Aorta (tissue), 5 donors: ENCODE measurements around the gene SPPL2A. TPM values are rescaled to one million over a fixed set of nuclear protein-coding genes. Genes with fewer than 3 reads are reported as not detected.
A peak's percentile ranks its signal among the peaks of the same experiment; 100 is the strongest.
"Not testable (repeated sequence)": the region's sequence is repeated elsewhere in the genome, so short reads cannot be mapped to it uniquely, and the experiment has no call there.

Experiments used
- ATAC-seq: fragments of 200-7000 bp; cut with Tn5 transposase; one replicate; pipeline ENCODE4 v1.9.1; 2022; ENCODE audit warnings: moderate library complexity; ENCODE audit not compliant: low FRiP score
- DNase-seq, 2 donors: peaks; one replicate each; pipeline ENCODE4 v3.0.0-alpha.2; 2020
- H3K27ac ChIP-seq, 2 donors: one replicate each; pipeline ENCODE4 v1.5.1; 2013; ENCODE audit warnings: low read length in 2 of 2, mild to moderate bottlenecking in 2 of 2, moderate library complexity in 2 of 2, control low read depth in 1 of 2, inconsistent platforms in 1 of 2, low read depth in 1 of 2
- H3K27me3 ChIP-seq, 2 donors: one replicate each; pipeline ENCODE4 v1.6.1; 2013; ENCODE audit warnings: control low read depth in 1 of 2, low read length in 1 of 2, mild to moderate bottlenecking in 1 of 2, moderate library complexity in 1 of 2; ENCODE audit not compliant: insufficient read depth in 2 of 2, control insufficient read depth in 1 of 2
- H3K36me3 ChIP-seq, 2 donors: one replicate each; pipeline ENCODE4 v1.6.1; 2013; ENCODE audit warnings: control low read depth in 1 of 2, low read length in 1 of 2, mild to moderate bottlenecking in 1 of 2; ENCODE audit not compliant: insufficient read depth in 2 of 2, control insufficient read depth in 1 of 2
- H3K4me1 ChIP-seq, 2 donors: one replicate each; pipeline ENCODE4 v1.6.1; 2013; ENCODE audit warnings: low read length in 2 of 2, control low read depth in 1 of 2, mild to moderate bottlenecking in 1 of 2, moderate library complexity in 1 of 2; ENCODE audit not compliant: insufficient read depth in 2 of 2, control insufficient read depth in 1 of 2
- H3K4me3 ChIP-seq, 2 donors: one replicate each; pipeline ENCODE4 v1.5.1; 2013; ENCODE audit warnings: low read length in 2 of 2, control low read depth in 1 of 2, mild to moderate bottlenecking in 1 of 2
- H3K9me3 ChIP-seq: one replicate; pipeline ENCODE4 v1.6.1; 2013; ENCODE audit warnings: mild to moderate bottlenecking, low read length; ENCODE audit not compliant: control insufficient read depth
- WGBS, 2 donors: extraction: QIAGEN DNeasy Blood & Tissue Kit; methylation state at CpG; one replicate each; pipeline ENCODE4 v1.1.7; 2013; 5-methylcytosine and 5-hydroxymethylcytosine counted together
- intact Hi-C, 2 donors: fragments of 100-400 bp; cut with DNase I; formaldehyde crosslinking; loops; one replicate each; pipeline versions ENCODE4 v1.14.2 to v1.15.0; 2022
- long read RNA-seq, 2 donors: library from polyadenylated mRNA; unstranded; transcript quantifications; one replicate each; pipeline ENCODE4 v2.0.0, GENCODE V29; 2020 to 2021
- polyA plus RNA-seq, 2 donors: library from polyadenylated mRNA; stranded (reverse); fragments of 200-250 nt; gene quantifications; one replicate each; pipeline ENCODE4 v1.2.3, GENCODE V29; 2013
- total RNA-seq, 2 donors: library from RNA; stranded (reverse); fragmentation: NEBNext Ultra II Directional; extraction: Animal tissue kit (Norgen Biotek cat#: 25700); gene quantifications; one replicate each; pipeline ENCODE4 v1.2.1, GENCODE V29; 2021
- donor health status: healthy with polysubstance abuse.
- donor health status: Bipolar disorder and iron deficiency.
- donor health status: DM: no; HTN: no; CAD: no.
- donor health status: DM: no; HTN: no; CAD: no.
- donor health status: DM: yes; HTN: yes; CAD: no.

SPPL2A gene, protein sequence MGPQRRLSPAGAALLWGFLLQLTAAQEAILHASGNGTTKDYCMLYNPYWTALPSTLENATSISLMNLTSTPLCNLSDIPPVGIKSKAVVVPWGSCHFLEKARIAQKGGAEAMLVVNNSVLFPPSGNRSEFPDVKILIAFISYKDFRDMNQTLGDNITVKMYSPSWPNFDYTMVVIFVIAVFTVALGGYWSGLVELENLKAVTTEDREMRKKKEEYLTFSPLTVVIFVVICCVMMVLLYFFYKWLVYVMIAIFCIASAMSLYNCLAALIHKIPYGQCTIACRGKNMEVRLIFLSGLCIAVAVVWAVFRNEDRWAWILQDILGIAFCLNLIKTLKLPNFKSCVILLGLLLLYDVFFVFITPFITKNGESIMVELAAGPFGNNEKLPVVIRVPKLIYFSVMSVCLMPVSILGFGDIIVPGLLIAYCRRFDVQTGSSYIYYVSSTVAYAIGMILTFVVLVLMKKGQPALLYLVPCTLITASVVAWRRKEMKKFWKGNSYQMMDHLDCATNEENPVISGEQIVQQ
- 100 to 1,000 TPM; 124 to 130 TPM for total RNA-seq
- 10 to 100 TPM; 13.4 to 32.6 TPM for polyA plus RNA-seq
- long read RNA-seq, donor 1, full-length matches to known transcripts: 80 of 134 reads
- long read RNA-seq, donor 1, partial matches to known transcripts: 15 of 134 reads
- long read RNA-seq, donor 1, other reads (novel, unspliced or antisense): 39 of 134 reads
- long read RNA-seq, donor 2, full-length matches to known transcripts: 24 of 48 reads
- long read RNA-seq, donor 2, partial matches to known transcripts: 5 of 48 reads
- long read RNA-seq, donor 2, other reads (novel, unspliced or antisense): 19 of 48 reads

DNA sequence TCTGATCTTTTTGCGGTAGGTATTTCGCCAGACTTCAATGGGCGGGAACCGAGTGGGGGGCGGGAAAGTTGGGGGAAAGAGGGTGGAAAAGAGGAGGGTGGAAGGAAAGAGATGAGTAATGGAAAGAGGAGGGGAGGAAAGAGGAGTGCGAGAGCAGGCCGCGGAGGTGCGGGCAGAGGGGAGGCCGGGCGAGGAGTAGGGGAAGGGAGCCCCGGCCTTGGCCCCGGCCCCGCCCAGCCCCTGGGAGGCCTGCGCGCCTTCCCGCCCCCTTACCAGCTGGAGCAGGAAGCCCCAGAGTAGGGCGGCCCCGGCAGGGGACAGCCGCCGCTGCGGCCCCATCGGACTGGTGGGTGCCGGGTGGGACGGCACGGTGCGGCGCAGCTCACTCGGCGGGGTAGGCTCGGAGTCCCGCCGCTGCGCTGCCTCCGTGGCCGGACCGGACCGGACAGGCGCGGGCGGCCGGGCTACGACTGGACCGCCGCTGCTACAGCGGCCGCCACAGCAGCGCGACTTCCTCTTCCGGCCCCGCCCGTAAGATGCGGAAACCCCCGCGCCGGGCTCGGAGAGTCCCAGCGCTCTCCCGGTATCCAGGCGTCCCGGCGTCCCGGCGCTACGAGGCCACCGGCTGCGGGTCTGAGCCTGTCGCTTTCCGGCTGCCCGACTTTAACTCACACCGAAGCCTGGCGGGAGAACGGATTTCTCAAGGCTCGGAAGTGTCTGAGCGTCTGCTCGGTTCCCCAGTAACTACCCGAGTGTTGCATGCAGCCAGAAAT lies at the start of gene SPPL2A:
SPPL2A (minus strand) TSS at position 512 of the 773 bp plus-strand sequence; CDS start at position 339, 173 bp downstream.
- ATAC-seq (peak; percentile 94), DNase-seq (peak; percentile 93 to 94)
- Histone ChIP-seq H3K27me3 (no peaks in the 10 kb centered on the region), H3K9me3 (no peaks in the 10 kb centered on the region), H3K4me1 (peaks cover 0 to 2% of the 10 kb centered on the region in 2 donors), H3K27ac (peak within 1 kb of the TSS; percentile 71 to 91), H3K36me3 (no peaks in the 10 kb centered on the region), H3K4me3 (peak within 1 kb of the TSS; percentile 77 to 81)
- intact Hi-C loops: loop anchor here in 1 of 2 donors (5.0 kb wide), 3 partner anchors 52 to 117 kb away; partner anchors contain the start of gene TRPM7
- 0% methylated on average over 46 to 77 of the region's 77 CpGs for WGBS, 2 donors

DNA sequence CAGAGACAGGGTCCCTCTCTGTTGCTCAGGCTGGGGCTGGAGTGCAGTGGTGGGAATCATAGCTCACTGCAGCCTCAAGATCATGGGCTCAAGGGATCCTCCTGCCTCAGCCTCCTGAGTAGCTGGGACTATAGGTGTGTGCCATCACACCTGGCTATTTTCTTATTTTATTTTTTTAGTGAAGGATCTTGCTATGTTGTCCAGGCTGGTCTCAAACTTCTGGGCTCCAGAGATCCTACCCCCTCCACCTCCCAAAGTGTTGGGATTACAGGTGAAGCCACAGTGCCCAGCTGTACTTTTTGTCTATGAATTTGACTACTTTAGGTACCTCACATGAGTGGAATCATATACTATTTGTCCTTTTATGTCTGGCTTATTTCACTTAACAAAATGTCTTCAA lies 49.1 kb upstream of the SPPL2A start:
- DNase-seq (no peak), ATAC-seq (no peak)
- H3K36me3 ChIP-seq: no peaks in the 10 kb centered on the region
- no peak overlapping the region for H3K27ac ChIP-seq
- intact Hi-C loops: loop anchor here in 1 of 2 donors (5.0 kb wide), 1 partner anchor 47 kb away; the partner anchor contains the start of gene SPPL2A
- H3K4me3 ChIP-seq: no peak overlapping the region
- no peaks in the 10 kb centered on the region for H3K27me3 ChIP-seq
- H3K9me3 ChIP-seq: no peaks in the 10 kb centered on the region
- H3K4me1 ChIP-seq: no peaks in the 10 kb centered on the region

DNA sequence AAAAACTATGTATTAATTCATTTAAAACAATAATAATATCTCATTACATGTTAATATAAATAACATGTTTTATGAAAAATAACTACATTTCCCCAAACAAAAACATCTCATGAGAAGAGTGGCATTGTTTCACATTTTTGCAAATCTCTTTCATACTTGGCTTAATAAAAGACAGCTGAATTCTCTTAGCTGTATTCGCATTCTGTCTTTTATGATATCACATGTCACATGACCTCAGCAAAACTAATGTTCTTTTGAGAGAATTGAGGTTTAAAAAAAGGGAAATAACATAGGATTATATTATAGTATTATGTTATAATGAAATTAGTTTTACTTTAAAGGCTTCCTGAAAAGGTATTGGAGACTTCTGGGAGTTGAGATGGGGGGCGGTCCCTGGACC lies 48.4 kb upstream of the SPPL2A start:
- 65 to 68% methylated on average over 2 of the region's 2 CpGs for WGBS, 2 donors
- Histone ChIP-seq H3K4me1 (no peaks in the 10 kb centered on the region), H3K36me3 (no peaks in the 10 kb centered on the region), H3K27ac (no peak overlapping the region), H3K27me3 (no peaks in the 10 kb centered on the region), H3K4me3 (no peak overlapping the region), H3K9me3 (no peaks in the 10 kb centered on the region)
- ATAC-seq (no peak), DNase-seq (no peak)
- intact Hi-C loops: no loop called here

DNA sequence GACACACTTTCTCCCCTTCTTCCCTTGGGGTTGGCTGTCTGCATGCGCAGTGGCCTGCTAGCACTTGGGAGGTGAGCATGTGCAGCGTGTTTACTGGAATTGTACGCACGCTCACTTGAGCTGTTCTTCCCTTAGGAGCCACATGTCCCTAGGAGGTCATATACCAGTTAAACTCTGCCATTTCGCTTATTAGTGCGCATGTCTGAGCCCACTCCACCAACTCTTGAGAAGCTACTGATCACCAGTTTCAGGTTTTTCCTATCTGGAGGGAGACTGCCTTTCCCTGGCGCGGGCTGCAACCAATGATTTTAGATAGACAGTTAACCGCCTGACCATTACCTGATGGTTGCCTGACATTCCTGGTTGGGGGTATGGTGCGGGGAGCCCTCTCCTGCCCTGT lies 47.6 kb upstream of the SPPL2A start:
- 95 to 96% methylated on average over 10 of the region's 10 CpGs for WGBS, 2 donors
- Histone ChIP-seq H3K4me1 (no peaks in the 10 kb centered on the region), H3K36me3 (no peaks in the 10 kb centered on the region)

DNA sequence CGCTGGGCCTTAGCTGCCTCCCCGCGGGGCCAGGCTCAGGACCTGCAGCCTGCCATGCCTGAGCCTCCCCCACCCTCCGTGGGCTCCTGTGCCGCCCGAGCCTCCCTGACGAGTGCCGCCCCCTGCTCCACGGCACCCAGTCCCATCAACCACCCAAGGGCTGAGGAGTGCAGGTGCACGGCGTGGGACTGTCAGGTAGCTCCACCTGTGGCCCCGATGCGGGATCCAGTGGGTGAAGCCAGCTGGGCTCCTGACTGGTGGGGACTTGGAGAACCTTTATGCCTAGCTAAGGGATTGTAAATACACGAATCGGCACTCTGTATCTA lies 46.6 kb upstream of the SPPL2A start:
- WGBS, 2 donors: 94 to 96% methylated on average over 15 of the region's 15 CpGs
- H3K4me1 ChIP-seq, DNase-seq, H3K27me3 ChIP-seq, H3K36me3 ChIP-seq, ATAC-seq, H3K9me3 ChIP-seq, H3K4me3 ChIP-seq, intact Hi-C loops, H3K27ac ChIP-seq: not testable (repeated sequence)

More for the DNA sequence above, 47.6 kb upstream of the SPPL2A start:
- no peak for ATAC-seq
- Histone ChIP-seq H3K9me3 (no peaks in the 10 kb centered on the region), H3K27ac (no peak overlapping the region), H3K4me3 (no peak overlapping the region), H3K27me3 (no peaks in the 10 kb centered on the region)
- DNase-seq: no peak
- intact Hi-C loops: no loop called here

DNA sequence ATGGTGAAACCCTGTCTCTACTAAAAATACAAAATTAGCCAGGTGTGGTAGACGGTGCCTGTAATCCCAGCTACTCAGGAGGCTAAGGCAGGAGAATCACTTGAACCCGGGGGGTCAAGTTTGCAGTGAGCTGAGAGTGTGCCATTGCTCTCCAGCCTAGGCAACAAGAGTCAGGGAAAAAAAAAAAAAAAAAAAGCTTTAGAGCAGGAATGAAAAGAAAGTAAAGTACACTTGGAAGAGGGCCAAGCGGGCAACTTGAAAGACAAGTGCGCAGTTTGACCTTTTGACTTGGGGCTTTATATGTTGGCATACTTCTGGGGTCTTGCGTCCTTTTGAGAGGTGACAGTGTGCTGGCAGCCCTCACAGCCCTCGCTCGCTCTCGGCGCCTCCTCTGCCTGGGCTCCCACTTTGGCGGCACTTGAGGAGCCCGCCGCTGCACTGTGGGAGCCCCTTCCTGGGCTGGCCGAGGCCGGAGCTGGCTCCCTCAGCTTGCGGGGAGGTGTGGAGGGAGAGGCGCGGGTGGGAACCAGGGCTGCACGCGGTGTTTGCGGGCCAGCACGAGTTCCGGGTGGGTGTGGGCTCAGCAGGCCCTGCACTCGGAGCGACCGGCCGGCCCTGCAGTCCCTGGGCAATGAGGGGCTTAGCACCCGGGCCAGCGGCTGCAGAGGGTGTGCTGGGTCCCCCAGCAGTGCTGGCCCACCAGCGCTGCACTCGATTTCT lies 46.1 kb upstream of the SPPL2A start:
- H3K27ac ChIP-seq, H3K36me3 ChIP-seq, ATAC-seq, intact Hi-C loops, H3K4me3 ChIP-seq, H3K4me1 ChIP-seq, H3K27me3 ChIP-seq, H3K9me3 ChIP-seq, DNase-seq: not testable (repeated sequence)
- WGBS, 2 donors: 92 to 94% methylated on average over 28 to 30 of the region's 30 CpGs

DNA sequence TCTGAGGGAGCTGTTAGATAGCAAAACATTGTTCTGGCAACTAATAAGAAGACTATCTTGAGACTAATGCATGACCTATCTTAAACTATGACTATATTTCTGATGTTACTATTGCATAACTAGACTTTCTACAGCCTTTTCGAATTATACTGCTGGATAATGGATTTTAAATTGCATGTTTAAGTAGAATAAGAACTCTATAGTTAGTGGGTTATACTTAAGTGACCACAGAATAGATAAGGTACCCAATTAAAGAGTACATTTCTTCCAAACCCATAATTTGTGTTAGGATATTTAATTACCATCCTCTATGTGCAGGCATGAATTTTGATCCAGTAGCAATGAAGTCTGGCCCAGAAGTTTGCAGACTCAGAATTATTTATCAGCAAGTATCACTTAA lies 44.6 kb upstream of the SPPL2A start:
- 60 to 75% methylated on average over 1 of the region's 1 CpG for WGBS, 2 donors
- ATAC-seq (no peak), DNase-seq (no peak)
- no peak overlapping the region for H3K27ac ChIP-seq
- no peaks in the 10 kb centered on the region for H3K4me1 ChIP-seq
- no peaks in the 10 kb centered on the region for H3K27me3 ChIP-seq
- H3K4me3 ChIP-seq: no peak overlapping the region
- no peaks in the 10 kb centered on the region for H3K36me3 ChIP-seq
- H3K9me3 ChIP-seq: no peaks in the 10 kb centered on the region
- intact Hi-C loops: no loop called here

DNA sequence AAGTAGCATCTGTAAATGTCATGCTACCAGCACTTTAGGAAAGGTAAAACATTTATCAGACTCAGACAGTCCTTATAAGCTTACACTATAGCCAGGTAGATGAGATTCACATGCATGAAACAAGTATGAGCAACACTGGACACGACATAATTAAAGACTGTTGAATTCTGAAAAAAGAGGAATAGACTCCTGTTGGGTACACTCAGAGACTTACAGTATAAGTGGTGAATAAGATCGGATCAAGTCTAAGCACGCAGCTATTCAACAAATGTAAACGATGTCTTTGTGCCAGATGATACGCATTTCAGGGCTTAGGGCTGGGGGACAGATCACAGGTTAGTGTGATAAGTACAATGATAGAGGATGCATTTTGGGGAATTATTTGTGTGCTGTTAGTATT lies 43.2 kb upstream of the SPPL2A start:
- no peak overlapping the region for H3K4me3 ChIP-seq
- intact Hi-C loops: no loop called here
- H3K4me1 ChIP-seq: no peaks in the 10 kb centered on the region
- no peak for ATAC-seq
- H3K27ac ChIP-seq: no peak overlapping the region
- no peaks in the 10 kb centered on the region for H3K9me3 ChIP-seq
- no peaks in the 10 kb centered on the region for H3K36me3 ChIP-seq
- 74 to 83% methylated on average over 5 of the region's 5 CpGs for WGBS, 2 donors
- H3K27me3 ChIP-seq: no peaks in the 10 kb centered on the region
- DNase-seq: no peak
